Measurements from ENCODE around the gene SPPL2A.

Gene SPPL2A

GRCh38 chr15:50681467-50681866 lies 84.0 kb downstream of the SPPL2A start:
- peaks cover 99% of the 10 kb centered on the region for H3K79me2 ChIP-seq (ENCODE audit: insufficient read depth, low read length)

GRCh38 chr15:50676799-50677483 lies 88.6 kb downstream of the SPPL2A start:
- Histone ChIP-seq H3K79me2 (ENCODE audit: insufficient read depth, low read length) (peaks cover 99% of the 10 kb centered on the region), H3K4me3 (ENCODE audit: low read depth in 1 of 2, low read length in 2 of 2) (no peak overlapping the region), H4K20me1 (ENCODE audit: insufficient read depth, low read length) (peaks cover 35% of the 10 kb centered on the region), H2AFZ (ENCODE audit: low read depth, low read length) (no peak overlapping the region), H3K9ac (ENCODE audit: low read depth, low read length) (no peak overlapping the region), H3K27ac (ENCODE audit: low read length) (no peak overlapping the region), H3K4me1 (ENCODE audit: insufficient read depth, low read length) (0 out of 2 replicates have a peak, but pooled peaks cover 4% of the 10 kb centered on the region), H3K4me2 (ENCODE audit: insufficient read depth, low read length) (no peak overlapping the region), H3K36me3 (ENCODE audit: insufficient read depth, low read length) (peaks cover 33% of the 10 kb centered on the region; the same call in 1 of the 2 replicates), H3K27me3 (ENCODE audit: insufficient read depth, low read length, poor library complexity) (no peaks in the 10 kb centered on the region), H3K9me3 (ENCODE audit: insufficient read depth, low read length, severe bottlenecking) (no peaks in the 10 kb centered on the region)
- ATAC-seq (ENCODE audit: insufficient read depth, low read depth) (no peak), DNase-seq (no peak)
- TF ChIP-seq EZH2 (IDR thresholded peaks at IDR 0.05; ENCODE audit: borderline replicate concordance, low read depth, low read length, severe bottlenecking) (no peak), CTCF (IDR thresholded peaks at IDR 0.05; ENCODE audit: borderline replicate concordance, extremely low read depth, low read length, poor library complexity, severe bottlenecking) (no peak)

More at GRCh38 chr15:50681467-50681866, 84.0 kb downstream of the SPPL2A start:
- Histone ChIP-seq H3K9ac (ENCODE audit: low read depth, low read length) (no peak overlapping the region), H3K9me3 (ENCODE audit: insufficient read depth, low read length, severe bottlenecking) (no peaks in the 10 kb centered on the region), H3K4me3 (ENCODE audit: low read depth in 1 of 2, low read length in 2 of 2) (no peak overlapping the region), H2AFZ (ENCODE audit: low read depth, low read length) (no peak overlapping the region), H3K4me1 (ENCODE audit: insufficient read depth, low read length) (peaks cover 35% of the 10 kb centered on the region), H4K20me1 (ENCODE audit: insufficient read depth, low read length) (peaks cover 46% of the 10 kb centered on the region), H3K27me3 (ENCODE audit: insufficient read depth, low read length, poor library complexity) (no peaks in the 10 kb centered on the region), H3K27ac (ENCODE audit: low read length) (no peak overlapping the region), H3K4me2 (ENCODE audit: insufficient read depth, low read length) (peak overlapping the region; percentile 41; the same call in 1 of the 2 replicates), H3K36me3 (ENCODE audit: insufficient read depth, low read length) (peaks cover 28% of the 10 kb centered on the region)
- ATAC-seq (ENCODE audit: insufficient read depth, low read depth) (no peak), DNase-seq (no peak)
- TF ChIP-seq CTCF (IDR thresholded peaks at IDR 0.05; ENCODE audit: borderline replicate concordance, extremely low read depth, low read length, poor library complexity, severe bottlenecking) (no peak), EZH2 (IDR thresholded peaks at IDR 0.05; ENCODE audit: borderline replicate concordance, low read depth, low read length, severe bottlenecking) (no peak)

GRCh38 chr15:50675535-50676144 lies 89.9 kb downstream of the SPPL2A start:
- H3K4me3 ChIP-seq (ENCODE audit: low read depth in 1 of 2, low read length in 2 of 2), result no peak overlapping the region
- ATAC-seq (ENCODE audit: insufficient read depth, low read depth), result no peak
- H3K4me1 ChIP-seq (ENCODE audit: insufficient read depth, low read length), result no peaks in the 10 kb centered on the region
- H3K4me2 ChIP-seq (ENCODE audit: insufficient read depth, low read length), result no peak overlapping the region
- no peaks in the 10 kb centered on the region for H3K27me3 ChIP-seq (ENCODE audit: insufficient read depth, low read length, poor library complexity)
- H2AFZ ChIP-seq (ENCODE audit: low read depth, low read length), result no peak overlapping the region
- H4K20me1 ChIP-seq (ENCODE audit: insufficient read depth, low read length), result peaks cover 35% of the 10 kb centered on the region
- H3K27ac ChIP-seq (ENCODE audit: low read length), result no peak overlapping the region
- no peak for DNase-seq
- TF ChIP-seq CTCF (IDR thresholded peaks at IDR 0.05; ENCODE audit: borderline replicate concordance, extremely low read depth, low read length, poor library complexity, severe bottlenecking) (peak; percentile 74), EZH2 (IDR thresholded peaks at IDR 0.05; ENCODE audit: borderline replicate concordance, low read depth, low read length, severe bottlenecking) (no peak)
- no peaks in the 10 kb centered on the region for H3K9me3 ChIP-seq (ENCODE audit: insufficient read depth, low read length, severe bottlenecking)
- peaks cover 99% of the 10 kb centered on the region for H3K79me2 ChIP-seq (ENCODE audit: insufficient read depth, low read length)
- H3K36me3 ChIP-seq (ENCODE audit: insufficient read depth, low read length), result peaks cover 33% of the 10 kb centered on the region; the same call in 1 of the 2 replicates
- H3K9ac ChIP-seq (ENCODE audit: low read depth, low read length), result no peak overlapping the region

All from DND-41 (cell line).